SK-N-SH treated with all-trans-retinoic acid at 6 μM for 48 hours (cell line): ENCODE data around the gene OR5I1.
"Not testable (repeated sequence)": the region's sequence is repeated elsewhere in the genome, so short reads cannot be mapped to it uniquely, and the experiment has no call there.

Experiments
- ATAC-seq: fragments of 200-7000 bp; cut with Tn5 transposase; 3 replicates; pipeline ENCODE4 v1.9.1; 2020; ENCODE audit warnings: mild to moderate bottlenecking, moderate library complexity
- CSDC2 ChIP-seq: fragments of 250-450 bp; sonication (Bioruptor Pico); IDR thresholded peaks from 2 replicates; pipeline ENCODE4 v1.5.0; 2020; ENCODE audit warnings: mild to moderate bottlenecking, moderate library complexity
- CSRNP3 ChIP-seq: fragments of 250-450 bp; sonication (Bioruptor Pico); IDR thresholded peaks from 2 replicates; pipeline ENCODE4 v1.5.1; 2021; ENCODE audit warnings: mild to moderate bottlenecking, moderate library complexity
- GLIS3 ChIP-seq: fragments of 250-450 bp; sonication (Bioruptor Pico); IDR thresholded peaks from 2 replicates; pipeline ENCODE4 v1.5.0; 2020; ENCODE audit warnings: mild to moderate bottlenecking, moderate library complexity
- ISL1 ChIP-seq: fragments of 250-450 bp; sonication (Bioruptor Pico); IDR thresholded peaks from 2 replicates; pipeline ENCODE4 v2.1.2; 2022; ENCODE audit warnings: mild to moderate bottlenecking, moderate library complexity
- OSR1 ChIP-seq: fragments of 250-450 bp; sonication (Bioruptor Pico); IDR thresholded peaks from 2 replicates; pipeline ENCODE4 v1.8.0; 2022; ENCODE audit warnings: moderate library complexity, mild to moderate bottlenecking, inconsistent platforms
- PPARA ChIP-seq: fragments of 250-450 bp; sonication (Bioruptor Pico); IDR thresholded peaks from 2 replicates; pipeline ENCODE4 v1.5.0; 2020; ENCODE audit warnings: mild to moderate bottlenecking, borderline replicate concordance
- RARB ChIP-seq: fragments of 250-450 bp; sonication (Bioruptor Pico); IDR thresholded peaks from 2 replicates; pipeline ENCODE4 v1.8.0; 2021; ENCODE audit warnings: mild to moderate bottlenecking, moderate library complexity
- TOX ChIP-seq: fragments of 250-450 bp; sonication (Bioruptor Pico); IDR thresholded peaks from 2 replicates; pipeline ENCODE4 v1.8.0; 2021; ENCODE audit warnings: mild to moderate bottlenecking, moderate library complexity, borderline replicate concordance
- TSHZ2 ChIP-seq: fragments of 250-450 bp; sonication (Bioruptor Pico); IDR thresholded peaks from 2 replicates; pipeline ENCODE4 v1.5.0; 2020; ENCODE audit warnings: mild to moderate bottlenecking, moderate library complexity
- ZC3H10 ChIP-seq: fragments of 250-450 bp; sonication (Bioruptor Pico); IDR thresholded peaks from 2 replicates; pipeline ENCODE4 v1.5.1; 2021; ENCODE audit warnings: mild to moderate bottlenecking, moderate library complexity
- ZFP30 ChIP-seq: fragments of 450-650 bp; formaldehyde crosslinking; IDR thresholded peaks from 2 replicates; pipeline ENCODE4 v1.5.0; 2022; ENCODE audit warnings: mild to moderate bottlenecking, moderate library complexity
- ZNF565 ChIP-seq: fragments of 450-650 bp; formaldehyde crosslinking; conservative IDR thresholded peaks from 2 replicates; pipeline ENCODE4 v1.5.0; 2020; ENCODE audit warnings: low read depth, mild to moderate bottlenecking, moderate library complexity
- ZNF70 ChIP-seq: fragments of 450-650 bp; formaldehyde crosslinking; IDR thresholded peaks from 2 replicates; pipeline ENCODE4 v1.5.0; 2020; ENCODE audit warnings: mild to moderate bottlenecking, moderate library complexity

OR5I1 gene

GRCh38 chr11:55902308-55902707 is 33.9 kb downstream of the OR5I1 start:
- ATAC-seq: no peak

GRCh38 chr11:55895216-55895615 is 41.0 kb downstream of the OR5I1 start:
- ATAC-seq: no peak; the same call in 2 of the 3 replicates
- TF ChIP-seq TOX: no peak
- TF ChIP-seq ZNF565 (CRISPR knock-in tag): no peak
- TF ChIP-seq GLIS3 (CRISPR knock-in tag): no peak
- TF ChIP-seq ZFP30: no peak
- TF ChIP-seq PPARA: no peak
- TF ChIP-seq ZC3H10 (CRISPR knock-in tag): no peak
- TF ChIP-seq CSDC2: no peak
- no peak for TF ChIP-seq OSR1 (CRISPR knock-in tag)
- TF ChIP-seq RARB: no peak
- no peak for TF ChIP-seq CSRNP3
- TF ChIP-seq ZNF70 (CRISPR knock-in tag): no peak
- TF ChIP-seq, all 23 proteins: peak for 0

More at GRCh38 chr11:55902308-55902707, 33.9 kb downstream of the OR5I1 start:
- TF ChIP-seq ISL1 (no peak), TSHZ2 (CRISPR knock-in tag) (no peak)

- ATAC-seq: not testable (repeated sequence)
Observed at GRCh38 chr11:55885481-55885880, 50.7 kb downstream of the OR5I1 start.
